AG04449 (cell line): ENCODE measurements around the gene P2RX2.

ENCODE experiments used
- CTCF ChIA-PET: fragments of 350-600 bp; formaldehyde crosslinking; extraction: SDS; loops from one replicate; lab custom pipeline; 2021; ENCODE audit warnings: antibody characterized with exemption; lab: Yijun Ruan, JAX
- POLR2A ChIA-PET: fragments of 400-600, 350-600 bp; formaldehyde crosslinking; extraction: SDS; loops from one replicate; lab custom pipeline; 2020; ENCODE audit warnings: antibody characterized with exemption, inconsistent platforms; lab: Yijun Ruan, JAX
- DNase-seq: peaks from one replicate; pipeline ENCODE4 v3.0.0-alpha.2; 2010; ENCODE audit warnings: low read depth, low spot score
- H3K4me3 ChIP-seq: 2 replicates; pipeline ENCODE4 v1.5.1; 2011; ENCODE audit warnings: low read depth, mild to moderate bottlenecking, control low read depth, low read length
- TF ChIP-seq, protein P1 (sequence below): IDR thresholded peaks from one replicate; pipeline ENCODE4 v1.5.1; 2011; ENCODE audit warnings: mild to moderate bottlenecking, moderate library complexity, low read length, control low read depth, inconsistent platforms; ENCODE audit not compliant: insufficient read depth; ENCODE audit errors: missing control alignments

The P2RX2 gene

GRCh38 chr12:132649226-132649945 lies 30.8 kb downstream of the P2RX2 start:
- CTCF ChIA-PET, result interaction anchor here (1.9 to 4.3 kb wide), 2 partner anchors 11 to 34 kb away, joined by 9 to 39 read pairs; no protein-coding TSS in a partner anchor
- TF ChIP-seq, protein P1, sequence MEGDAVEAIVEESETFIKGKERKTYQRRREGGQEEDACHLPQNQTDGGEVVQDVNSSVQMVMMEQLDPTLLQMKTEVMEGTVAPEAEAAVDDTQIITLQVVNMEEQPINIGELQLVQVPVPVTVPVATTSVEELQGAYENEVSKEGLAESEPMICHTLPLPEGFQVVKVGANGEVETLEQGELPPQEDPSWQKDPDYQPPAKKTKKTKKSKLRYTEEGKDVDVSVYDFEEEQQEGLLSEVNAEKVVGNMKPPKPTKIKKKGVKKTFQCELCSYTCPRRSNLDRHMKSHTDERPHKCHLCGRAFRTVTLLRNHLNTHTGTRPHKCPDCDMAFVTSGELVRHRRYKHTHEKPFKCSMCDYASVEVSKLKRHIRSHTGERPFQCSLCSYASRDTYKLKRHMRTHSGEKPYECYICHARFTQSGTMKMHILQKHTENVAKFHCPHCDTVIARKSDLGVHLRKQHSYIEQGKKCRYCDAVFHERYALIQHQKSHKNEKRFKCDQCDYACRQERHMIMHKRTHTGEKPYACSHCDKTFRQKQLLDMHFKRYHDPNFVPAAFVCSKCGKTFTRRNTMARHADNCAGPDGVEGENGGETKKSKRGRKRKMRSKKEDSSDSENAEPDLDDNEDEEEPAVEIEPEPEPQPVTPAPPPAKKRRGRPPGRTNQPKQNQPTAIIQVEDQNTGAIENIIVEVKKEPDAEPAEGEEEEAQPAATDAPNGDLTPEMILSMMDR, result no peak
- POLR2A ChIA-PET, result no interaction called here
- no peak for DNase-seq
- no peak overlapping the region for H3K4me3 ChIP-seq

DNA sequence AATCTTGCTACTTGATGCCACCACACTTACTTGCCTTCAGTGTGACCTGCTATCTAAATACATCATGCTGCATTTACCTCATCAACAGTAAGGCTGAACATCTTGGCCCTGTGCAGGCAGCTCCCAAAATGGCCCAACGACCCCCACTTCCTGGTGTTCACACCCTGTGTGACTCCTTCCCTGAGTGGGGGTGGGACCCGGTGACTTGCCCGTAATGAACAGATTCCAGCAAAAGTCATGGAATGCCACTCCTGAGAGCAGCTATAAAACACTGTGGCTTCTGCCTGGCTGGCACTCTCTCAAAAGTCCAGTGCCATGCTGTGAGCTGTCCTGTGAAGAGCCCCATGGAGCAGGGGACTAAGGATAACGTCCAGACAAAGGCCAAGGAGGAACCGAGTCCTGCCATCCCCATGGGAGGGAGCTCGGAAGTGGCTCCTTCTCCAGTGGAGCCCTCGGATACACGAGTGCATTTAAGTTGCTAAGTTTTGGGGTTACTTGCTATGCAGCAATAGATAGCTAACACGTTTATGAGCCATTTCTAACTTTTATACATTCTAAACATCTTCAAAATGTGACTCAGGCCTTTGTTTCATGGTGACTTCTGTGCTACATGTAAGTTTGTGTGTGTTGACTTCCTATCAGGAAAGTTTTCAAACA lies 33.0 kb downstream of the P2RX2 start:
- DNase-seq, result no peak
- H3K4me3 ChIP-seq, result no peak overlapping the region
- ChIA-PET POLR2A (no interaction called here), CTCF (interaction anchor here (1.6 to 1.7 kb wide), 2 partner anchors 10 to 13 kb away, joined by 3 to 9 read pairs; no protein-coding TSS in a partner anchor)
- TF ChIP-seq, protein P1, result no peak

GRCh38 chr12:132653567-132654290 lies 35.2 kb downstream of the P2RX2 start:
- no peak overlapping the region for H3K4me3 ChIP-seq
- ChIA-PET POLR2A (no interaction called here), CTCF (interaction anchor here (7.4 kb wide), 1 partner anchor 16 kb away, joined by 36 read pairs; no protein-coding TSS in a partner anchor)
- TF ChIP-seq, protein P1, result no peak
- no peak for DNase-seq

- H3K4me3 ChIP-seq, result no peak overlapping the region
- CTCF ChIA-PET, result interaction anchor here (7.4 kb wide), 1 partner anchor 19 kb away, joined by 36 read pairs; no protein-coding TSS in a partner anchor
- DNase-seq, result no peak
- POLR2A ChIA-PET, result no interaction called here
- TF ChIP-seq, protein P1, result no peak
Measured at GRCh38 chr12:132657004-132657727, 38.6 kb downstream of the P2RX2 start.

GRCh38 chr12:132658149-132658894 lies 39.7 kb downstream of the P2RX2 start:
- TF ChIP-seq, protein P1, result no peak
- no peak overlapping the region for H3K4me3 ChIP-seq
- CTCF ChIA-PET, result interaction anchor here (7.4 kb wide), 1 partner anchor 20 kb away, joined by 36 read pairs; no protein-coding TSS in a partner anchor
- no peak for DNase-seq
- POLR2A ChIA-PET, result no interaction called here
